GM13977 (cell line): Measurements from ENCODE around the gene SLAMF9.
A peak's percentile ranks its signal among the peaks of the same experiment; 100 is the strongest.

Source experiments
- DNase-seq: peaks from one replicate; pipeline ENCODE4 v3.0.0; 2012; ENCODE audit warnings: low spot score
- CTCF ChIP-seq: IDR thresholded peaks from 2 replicates; pipeline ENCODE4 v1.5.1; 2012; ENCODE audit warnings: mild to moderate bottlenecking, control low read depth; ENCODE audit not compliant: insufficient read depth; ENCODE audit errors: extremely low read depth, missing control alignments
- in situ Hi-C: fragments of 300-500 bp; cut with MboI; formaldehyde crosslinking; loops from one replicate; pipeline ENCODE4 v1.12.0; 2022; ENCODE audit warnings: low sequenced_read_pairs, low pct_unique_long_range_greater_than_20kb, mixed read lengths, inconsistent platforms; ENCODE audit not compliant: unreplicated experiment

The SLAMF9 gene

GRCh38 chr1:159960721-159961381, 6.8 kb upstream of the SLAMF9 start:
- no peak for TF ChIP-seq CTCF
- no peak for DNase-seq
- in situ Hi-C loops: no loop called here

GRCh38 chr1:159959451-159959850, 5.4 kb upstream of the SLAMF9 start:
- no peak for TF ChIP-seq CTCF
- no peak for DNase-seq
- in situ Hi-C loops: no loop called here

GRCh38 chr1:159958719-159959380, 4.8 kb upstream of the SLAMF9 start:
- no peak for TF ChIP-seq CTCF
- peak; percentile 33 for DNase-seq
- in situ Hi-C loops: no loop called here

- no peak for DNase-seq
- TF ChIP-seq CTCF: no peak
- in situ Hi-C loops: no loop called here
These were observed 3.8 kb upstream of the SLAMF9 start for GRCh38 chr1:159957824-159958268.

GRCh38 chr1:159955456-159955855, 1.4 kb upstream of the SLAMF9 start:
- no peak for DNase-seq
- in situ Hi-C loops: no loop called here
- no peak for TF ChIP-seq CTCF

- no peak for DNase-seq
- no peak for TF ChIP-seq CTCF
- in situ Hi-C loops: no loop called here
These were observed 1.1 kb downstream of the SLAMF9 start for GRCh38 chr1:159952932-159953331.

GRCh38 chr1:159951551-159951950, 2.5 kb downstream of the SLAMF9 start:
- no peak for DNase-seq
- no peak for TF ChIP-seq CTCF
- in situ Hi-C loops: no loop called here
